GM12878 (cell line): Measurements from ENCODE around the gene ANO7. TPM values are rescaled to one million over a fixed set of nuclear protein-coding genes. Genes with fewer than 3 reads are reported as not detected.

ENCODE experiments used
- ATF2 ChIP-seq: IDR thresholded peaks from 2 replicates; pipeline ENCODE4 v1.6.1; 2012; ENCODE audit warnings: low read length, inconsistent platforms
- ATF7 ChIP-seq: fragments of 450-650 bp; IDR thresholded peaks from 2 replicates; pipeline ENCODE4 v1.6.1; 2016; ENCODE audit warnings: low read depth, mild to moderate bottlenecking
- BHLHE40 ChIP-seq, 2 experiments: fragments of 450-650 bp in 1 of 2; IDR thresholded peaks; 2 replicates each; pipeline ENCODE4 v1.6.1; 2011 to 2017; ENCODE audit warnings: low read depth in 2 of 2, borderline replicate concordance in 1 of 2, improper control_type of control experiment in 1 of 2, low read length in 1 of 2, mild to moderate bottlenecking in 1 of 2
- FOXK2 ChIP-seq: fragments of 450-650 bp; IDR thresholded peaks from 2 replicates; pipeline ENCODE4 v1.6.1; 2017; ENCODE audit warnings: mild to moderate bottlenecking, moderate library complexity
- GABPA ChIP-seq: IDR thresholded peaks from 2 replicates; pipeline ENCODE4 v1.6.1; 2014; ENCODE audit warnings: antibody characterized with exemption, low read depth, mild to moderate bottlenecking, inconsistent platforms
- HDAC6 ChIP-seq: fragments of 200-600 bp; sonication (generic); IDR thresholded peaks from one replicate; pipeline ENCODE4 v1.8.0; 2017; ENCODE audit warnings: antibody characterized with exemption; ENCODE audit not compliant: unreplicated experiment
- HSF1 ChIP-seq: fragments of 150-350 bp; IDR thresholded peaks from 2 replicates; pipeline ENCODE4 v1.6.1; 2014; ENCODE audit warnings: mild to moderate bottlenecking, low read depth, low read length
- IKZF1 ChIP-seq: fragments of 450-650 bp; conservative IDR thresholded peaks from 2 replicates; pipeline ENCODE4 v1.6.1; 2017; ENCODE audit warnings: antibody characterized with exemption, mild to moderate bottlenecking
- MEF2A ChIP-seq: IDR thresholded peaks from 2 replicates; pipeline ENCODE4 v1.6.1; 2011; ENCODE audit warnings: low read depth, mild to moderate bottlenecking, low read length, moderate library complexity; ENCODE audit not compliant: insufficient read depth
- MLLT1 ChIP-seq: fragments of 450-650 bp; IDR thresholded peaks from 2 replicates; pipeline ENCODE4 v1.6.1; 2016; ENCODE audit warnings: mild to moderate bottlenecking
- NFIC ChIP-seq: IDR thresholded peaks from 2 replicates; pipeline ENCODE4 v1.6.1; 2012; ENCODE audit warnings: low read depth, mild to moderate bottlenecking, inconsistent platforms, low read length, moderate library complexity
- NFYA ChIP-seq: IDR thresholded peaks from 2 replicates; pipeline ENCODE4 v1.6.1; 2011; ENCODE audit warnings: low read depth, mild to moderate bottlenecking, low read length, improper control_type of control experiment, borderline replicate concordance
- PAX8 ChIP-seq: fragments of 450-650 bp; IDR thresholded peaks from 2 replicates; pipeline ENCODE4 v1.6.1; 2017; ENCODE audit warnings: mild to moderate bottlenecking, moderate library complexity
- RBBP5 ChIP-seq: fragments of 200-600 bp; sonication (generic); conservative IDR thresholded peaks from 2 replicates; pipeline ENCODE4 v1.6.1; 2016
- RELB ChIP-seq: fragments of 450-650 bp; IDR thresholded peaks from 2 replicates; pipeline ENCODE4 v1.6.1; 2017; ENCODE audit warnings: low read depth, mild to moderate bottlenecking, moderate library complexity
- SUPT20H ChIP-seq: IDR thresholded peaks from 2 replicates; pipeline ENCODE4 v1.6.1; 2011; ENCODE audit warnings: low read depth, mild to moderate bottlenecking, low read length, moderate library complexity, borderline replicate concordance; ENCODE audit not compliant: control insufficient read depth
- TCF3 ChIP-seq: IDR thresholded peaks from 2 replicates; pipeline ENCODE4 v1.6.1; 2012; ENCODE audit warnings: low read depth, mild to moderate bottlenecking, low read length, borderline replicate concordance; ENCODE audit not compliant: insufficient read depth
- WRNIP1 ChIP-seq: IDR thresholded peaks from 2 replicates; pipeline ENCODE4 v1.6.1; 2011; ENCODE audit warnings: low read depth, low read length, improper control_type of control experiment, borderline replicate concordance
- ZBTB40 ChIP-seq: fragments of 450-650 bp; IDR thresholded peaks from 2 replicates; pipeline ENCODE4 v1.6.1; 2016; ENCODE audit warnings: mild to moderate bottlenecking, moderate library complexity, borderline replicate concordance
- polyA plus RNA-seq, 11 experiments: library from polyadenylated mRNA; depleted of rRNA in 4 of 11; unstranded in 6 of 11; stranded (reverse) in 5 of 11; fragments of >200 nt; fragmentation: Nextera tagmentation in 4 of 11; fragmentation: Illumina TruSeq in 1 of 11; extraction: Ambion mirVana in 4 of 11; extraction: Trizol in 1 of 11; gene quantifications; 1 replicate in 1 of 11; 2 replicates in 10 of 11; pipeline versions ENCODE4 v1.2.1 to v1.2.3, GENCODE V29; 2011 to 2016; ENCODE audit warnings: inconsistent platforms in 2 of 11, missing spikeins in 2 of 11, low read depth in 1 of 11
- total RNA-seq, 4 experiments: library from RNA; depleted of rRNA in 3 of 4; stranded (reverse); fragments of >200 nt in 3 of 4; fragmentation: Illumina TruSeq in 1 of 4; extraction: Trizol in 1 of 4; gene quantifications; 2 replicates each; pipeline versions ENCODE4 v1.2.1 to v1.2.3, GENCODE V29; 2013 to 2021

The ANO7 gene
- total and polyA plus RNA-seq, 10 of the 15 experiments (the other 5 are each of a cell fraction or from before 2014, with no cell fraction given), result 0.08 to 1.4 (median 0.44) TPM

GRCh38 chr2:241148891-241149674 lies 39.4 kb upstream of the ANO7 start, which contains the start of gene PASK (continued):
- TF ChIP-seq ZBTB40 (no peak; the same call in 1 of the 2 replicates), NFIC (no peak), SUPT20H (no peak), ATF7 (no peak), HSF1 (no peak), MLLT1 (no peak), BHLHE40 (IDR thresholded peaks at IDR 0.05; ENCODE audit: borderline replicate concordance in 1 of 2, low read depth in 2 of 2, low read length in 1 of 2) (peak in 1 of 2 experiments; percentile 13; a peak in 1 of 4 replicates), GABPA (no peak), ATF2 (no peak), NFYA (peak; percentile 68), IKZF1 (no peak; the same call in 1 of the 2 replicates), PAX8 (no peak), RELB (no peak), WRNIP1 (no peak), FOXK2 (no peak), MEF2A (no peak), RBBP5 (no peak), HDAC6 (no peak), TCF3 (no peak)
